Activated T-cell treated with anti-CD3 and anti-CD28 coated beads for 1 hour (primary cell): ENCODE measurements around the gene RANBP10.
"Not testable (repeated sequence)": the region's sequence is repeated elsewhere in the genome, so short reads cannot be mapped to it uniquely, and the experiment has no call there.

Experiments used
- DNase-seq: peaks from one replicate; pipeline ENCODE4 v3.0.0-alpha.2; 2020; ENCODE audit warnings: low read depth

Gene RANBP10

DNA sequence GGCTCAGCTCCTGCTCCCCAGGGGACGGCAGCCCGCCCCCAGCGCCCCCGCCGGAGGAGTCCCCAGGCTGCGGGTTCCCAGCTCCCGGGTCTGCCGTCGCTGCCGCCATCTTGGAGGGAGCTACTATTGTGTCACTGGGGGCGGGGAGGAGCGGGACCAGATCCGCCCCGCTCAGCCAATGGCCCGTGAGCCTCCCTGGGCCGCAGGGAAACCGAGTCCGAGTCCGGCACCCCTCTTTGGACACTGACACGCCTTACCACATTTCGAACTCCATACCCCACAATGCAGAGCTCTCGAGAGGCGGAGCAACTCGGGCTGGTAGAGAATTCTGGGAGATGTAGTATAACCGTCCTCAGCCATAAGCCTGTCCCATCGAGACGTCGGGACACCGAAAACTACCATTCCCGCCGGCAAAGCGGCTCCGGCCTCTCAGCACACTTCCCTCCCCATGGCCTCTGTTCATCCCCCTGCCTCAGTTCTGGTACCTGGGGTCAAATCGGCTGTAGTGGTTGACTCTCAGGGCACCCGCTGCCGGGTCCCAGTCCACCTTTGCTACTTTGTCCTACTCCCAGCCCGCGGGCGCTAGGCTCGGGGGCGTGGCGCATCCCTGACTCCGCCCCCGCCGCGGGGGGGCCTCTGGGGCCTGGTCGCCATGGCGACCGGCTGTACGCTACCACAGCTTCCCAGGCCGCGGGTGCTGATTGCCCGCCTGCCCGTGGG is at the start of gene RANBP10, which contains the start of gene TSNAXIP1:
TSS of gene RANBP10 (minus strand) at position 133 of the 720 bp plus-strand sequence. CDS start at position 109, 24 bp downstream.
TSS of gene TSNAXIP1 (plus strand) at position 462 of the 720 bp plus-strand sequence. CDS start 261 bp downstream, outside the sequence.
- DNase-seq = peak; percentile 90

DNA sequence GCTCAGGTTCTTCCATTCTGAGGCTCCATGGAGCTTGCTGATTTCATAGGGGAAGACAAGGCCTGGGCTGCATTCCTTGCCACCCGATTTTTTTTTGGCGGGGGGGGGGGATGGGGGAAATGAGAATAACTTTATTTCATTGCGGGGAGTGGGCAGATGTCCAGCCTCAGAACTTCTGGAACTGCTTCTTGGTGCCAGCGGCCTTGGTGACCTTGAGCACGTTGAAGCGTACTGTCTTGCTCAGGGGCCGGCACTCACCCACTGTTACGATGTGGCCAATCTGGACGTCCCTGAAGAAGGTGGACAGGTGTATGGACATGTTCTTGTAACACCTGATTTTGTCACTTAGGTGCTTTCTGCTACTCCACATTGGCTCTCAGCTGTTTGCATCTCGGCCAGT is 49.4 kb upstream of the RANBP10 start:
- DNase-seq = no peak

- no peak for DNase-seq
Observed at GRCh38 chr16:67853670-67854069, 47.3 kb upstream of the RANBP10 start.

DNA sequence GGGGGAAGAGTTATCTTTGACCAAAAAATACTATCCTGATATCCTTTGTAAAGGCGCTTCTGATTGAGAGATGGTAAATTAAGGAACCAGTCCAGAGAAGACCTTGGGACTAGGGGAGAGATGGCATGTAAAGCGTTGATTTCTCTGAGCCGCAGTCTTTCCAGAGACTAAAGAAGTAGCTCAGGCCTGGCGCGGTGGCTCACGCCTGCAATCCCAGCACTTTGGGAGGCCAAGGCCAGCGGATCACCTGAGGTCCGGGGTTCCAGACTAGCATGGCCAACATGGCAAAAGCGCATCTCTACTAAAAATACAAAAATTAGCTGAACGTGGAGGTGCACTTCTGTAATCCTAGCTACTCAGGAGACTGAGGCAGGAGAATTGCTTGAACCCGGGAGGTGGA is 41.8 kb upstream of the RANBP10 start:
- no peak for DNase-seq

- DNase-seq = no peak
Observed at GRCh38 chr16:67847064-67847861, 40.9 kb upstream of the RANBP10 start, which contains the start of gene CENPT. CENPT (minus strand) TSS chr16:67847693; CDS start chr16:67833859, 13,834 bp downstream.

DNA sequence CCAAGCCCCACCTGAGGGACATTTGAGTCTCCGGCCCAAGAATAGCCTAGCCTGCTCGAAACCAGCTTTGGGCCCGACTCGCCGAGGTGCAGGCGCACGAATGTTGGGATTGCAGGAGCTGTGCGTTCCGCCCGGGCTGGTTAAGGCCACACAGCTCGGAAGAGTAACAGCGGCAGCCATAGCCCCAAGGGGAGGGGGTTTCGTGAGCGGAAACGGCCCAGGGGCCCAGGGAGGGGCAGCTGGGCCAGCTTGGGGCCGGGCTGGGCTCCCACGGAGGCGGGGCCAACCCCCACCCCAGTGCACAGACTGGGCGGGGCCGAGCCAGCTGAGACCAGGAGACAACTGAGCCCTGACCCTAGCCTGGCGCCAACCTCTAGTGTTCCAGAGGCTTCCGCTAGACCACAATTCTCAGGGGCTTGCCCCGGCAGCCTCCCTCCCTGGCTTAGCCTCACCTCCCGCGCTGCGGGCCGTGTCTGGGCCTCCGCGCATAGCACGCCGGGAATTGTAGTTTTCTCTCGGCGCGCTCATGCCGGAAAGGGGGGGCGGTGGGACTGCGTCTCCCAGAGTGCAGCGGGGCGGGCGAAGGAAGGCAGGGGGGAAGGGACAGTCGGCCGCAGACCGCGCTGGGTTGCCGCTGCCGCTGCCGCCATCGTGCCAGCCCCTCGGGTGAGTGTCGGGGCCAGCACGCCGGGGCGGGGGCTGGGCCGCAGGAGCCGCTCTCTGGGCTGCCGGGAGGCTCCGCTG is 40.1 kb upstream of the RANBP10 start, which contains the start of gene NUTF2:
TSS of gene NUTF2 (plus strand) at position 614 of the 744 bp plus-strand sequence. CDS start 18,198 bp downstream, outside the sequence.
- DNase-seq = peak; percentile 91

DNA sequence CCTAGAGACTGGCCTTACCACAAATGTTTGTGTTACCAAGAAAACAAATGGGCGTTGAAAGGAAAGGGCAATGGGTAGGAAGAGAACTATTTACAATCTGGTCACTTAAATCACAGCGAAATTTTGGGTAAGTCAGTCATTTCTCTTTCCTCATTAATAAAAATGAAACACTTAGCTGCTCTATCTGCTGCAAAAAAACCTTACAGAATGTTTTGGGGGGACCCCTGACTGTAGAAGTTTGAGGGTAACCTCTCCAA is 39.6 kb upstream of the RANBP10 start:
- DNase-seq = no peak

DNA sequence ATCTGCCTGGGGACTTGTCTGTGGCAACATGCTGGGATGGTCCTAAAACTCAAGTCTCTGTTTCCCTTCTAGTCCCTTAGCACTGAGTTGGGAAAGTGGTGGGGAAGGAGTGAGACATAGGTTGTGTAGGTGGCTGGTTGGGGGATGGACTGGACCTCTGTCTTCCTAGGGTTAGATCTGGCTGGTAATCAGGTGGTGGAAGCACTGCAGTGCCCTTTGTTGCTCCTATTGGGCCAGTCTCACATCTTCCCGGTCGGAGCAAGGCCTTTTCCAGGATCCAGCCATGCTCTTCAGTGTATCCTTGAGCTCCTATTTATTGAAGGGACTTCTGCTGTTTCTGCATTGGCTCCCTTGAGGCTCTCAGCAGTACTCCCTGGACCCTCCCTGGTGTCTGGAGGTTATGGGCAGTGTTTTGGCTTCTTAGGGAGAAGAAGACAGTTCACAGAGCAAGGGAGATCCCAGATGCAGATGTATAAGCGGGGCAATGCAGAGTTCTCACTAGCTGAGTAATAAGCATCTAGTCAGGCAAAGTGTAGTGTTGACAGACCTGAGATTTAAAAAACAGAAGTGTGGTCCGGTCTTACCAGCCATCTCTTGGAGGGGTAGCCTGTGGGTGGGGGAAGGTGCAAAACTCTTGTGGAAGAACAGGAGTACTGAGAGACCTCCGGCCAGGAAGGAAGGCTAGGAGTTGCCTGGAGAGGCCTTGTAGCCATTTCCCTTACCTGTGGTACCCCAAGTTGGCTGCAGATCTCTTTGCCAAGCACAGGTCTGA is 39.1 kb upstream of the RANBP10 start:
- DNase-seq = no peak

GRCh38 chr16:67844497-67844896 is 38.1 kb upstream of the RANBP10 start:
- DNase-seq = no peak

DNA sequence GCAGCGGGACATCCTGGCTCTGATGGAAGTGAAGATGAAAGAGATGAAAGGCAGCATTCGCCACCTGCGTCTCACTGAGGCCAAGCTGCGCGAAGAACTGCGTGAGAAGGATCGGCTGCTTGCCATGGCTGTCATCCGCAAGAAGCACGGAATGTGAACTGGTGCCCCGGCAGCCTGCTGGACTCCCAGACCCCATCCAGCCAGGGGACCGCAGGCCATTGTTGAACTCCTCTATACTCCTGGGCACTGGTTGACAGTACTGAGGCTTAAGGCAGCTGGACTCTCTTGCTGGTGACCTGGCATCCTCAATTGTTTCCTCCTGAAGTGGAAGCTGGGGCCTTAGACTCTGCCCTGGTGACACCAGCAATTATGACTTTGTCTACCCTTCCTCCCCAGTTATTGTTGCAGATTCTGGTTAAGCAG is 37.0 kb upstream of the RANBP10 start:
- no peak for DNase-seq

GRCh38 chr16:67842509-67843342 is 36.4 kb upstream of the RANBP10 start:
- peak; percentile 35 for DNase-seq

DNA sequence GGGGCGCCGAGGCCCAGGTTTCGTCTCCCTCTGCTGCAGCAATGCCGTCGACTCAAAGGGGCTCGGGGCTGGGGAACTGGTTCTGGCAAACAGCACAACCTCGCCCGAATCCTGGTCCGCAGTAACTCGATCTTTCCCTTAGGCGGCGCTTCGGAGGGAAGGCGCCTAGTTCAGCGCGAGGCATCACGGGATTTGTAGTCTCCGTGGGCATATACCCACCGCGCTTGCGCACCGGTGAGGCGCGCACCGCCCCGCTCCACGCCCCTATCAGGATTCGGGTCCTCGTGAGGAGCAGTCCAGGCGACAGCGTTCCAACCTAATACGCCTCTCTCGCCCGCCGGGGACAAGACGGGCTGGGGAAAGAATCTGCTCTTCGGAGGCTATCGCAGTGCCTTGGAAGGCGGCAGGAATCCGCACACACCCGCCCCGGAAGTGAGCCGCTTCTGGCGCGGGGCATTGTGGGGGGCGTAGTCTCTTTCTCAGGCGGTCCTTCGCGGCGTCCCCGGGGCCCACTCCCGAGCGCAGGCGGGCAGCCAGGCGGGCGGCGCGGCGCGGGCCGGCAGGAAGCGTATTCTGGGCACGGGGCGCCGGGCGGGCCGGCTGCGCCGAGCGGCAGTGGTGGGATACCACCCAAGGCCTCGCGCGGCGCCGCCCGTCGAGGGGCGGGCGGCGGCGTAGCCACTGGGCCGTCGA is 35.6 kb upstream of the RANBP10 start, which contains the start of gene THAP11:
TSS of gene THAP11 (plus strand) at position 505 of the 693 bp plus-strand sequence. CDS start 235 bp downstream, outside the sequence.
- DNase-seq = peak; percentile 89

- DNase-seq = no peak
Observed at GRCh38 chr16:67841198-67841815, 34.9 kb upstream of the RANBP10 start.

- DNase-seq = no peak
Observed at GRCh38 chr16:67837811-67838210, 31.5 kb upstream of the RANBP10 start.

GRCh38 chr16:67837190-67837589 is 30.8 kb upstream of the RANBP10 start:
- not testable (repeated sequence) for DNase-seq

DNA sequence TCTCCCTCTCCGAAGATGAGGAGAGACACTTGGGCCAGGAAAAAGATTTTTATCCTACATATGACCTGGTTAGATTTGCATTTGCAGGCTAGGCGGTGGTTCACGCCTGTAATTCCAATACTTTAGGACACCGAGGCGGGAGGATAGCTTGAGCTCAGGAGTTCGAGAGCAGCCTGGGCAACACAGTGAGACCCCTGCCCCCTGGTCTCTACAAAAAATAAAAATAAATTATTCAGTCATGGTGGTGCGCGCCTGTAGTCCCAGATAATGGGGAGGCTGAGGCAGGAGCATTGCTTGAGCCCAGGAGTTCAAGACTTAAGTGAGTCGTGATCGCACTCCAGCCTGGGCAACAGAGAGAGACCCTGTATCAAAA is 27.9 kb upstream of the RANBP10 start:
- DNase-seq = no peak

GRCh38 chr16:67833415-67834241 is 27.3 kb upstream of the RANBP10 start:
- peak; percentile 86 for DNase-seq

GRCh38 chr16:67833030-67833414 is 26.7 kb upstream of the RANBP10 start:
- no peak for DNase-seq

GRCh38 chr16:67828651-67829050 is 22.3 kb upstream of the RANBP10 start:
- DNase-seq = no peak
